ENCODE results near the gene CERS1.

DNA sequence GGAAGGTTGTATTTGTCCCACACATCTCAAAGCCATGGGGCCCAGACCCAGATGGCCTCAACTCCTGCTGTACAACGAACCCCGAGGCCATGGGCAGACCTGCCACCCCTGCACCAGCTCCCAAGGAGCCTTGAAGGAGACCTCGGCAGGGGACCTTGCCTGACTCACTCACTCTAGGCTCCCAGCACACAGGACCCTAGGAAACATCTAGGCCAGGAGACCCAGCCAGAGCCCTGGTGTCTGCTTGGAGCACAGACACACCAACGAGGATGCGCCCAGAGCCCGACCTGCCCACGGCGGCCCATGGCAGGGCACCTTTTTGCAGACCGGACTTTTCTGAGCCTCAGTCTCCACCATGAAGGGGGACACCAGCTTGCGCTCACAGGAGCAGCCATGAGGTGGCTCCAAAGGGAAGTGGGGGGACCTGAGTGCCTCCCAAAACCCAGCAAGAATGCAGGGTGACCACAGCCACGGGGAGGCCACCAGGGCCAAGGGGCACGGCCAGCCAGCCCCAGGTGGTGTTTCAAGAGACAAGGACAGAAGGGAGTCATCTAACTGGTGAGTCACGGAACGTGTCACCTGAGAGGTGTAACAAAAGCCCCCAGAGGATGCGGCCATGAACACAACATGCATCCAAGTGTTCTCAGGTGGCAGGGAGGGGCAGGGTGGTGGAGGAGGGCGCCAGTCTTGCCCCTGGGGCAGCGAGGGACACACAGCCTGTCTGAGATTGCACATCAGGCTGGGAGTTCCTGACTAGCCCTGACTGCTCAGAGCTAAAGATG, 4.9 kb upstream of the CERS1 start:
- TF ChIP-seq, protein P1, sequence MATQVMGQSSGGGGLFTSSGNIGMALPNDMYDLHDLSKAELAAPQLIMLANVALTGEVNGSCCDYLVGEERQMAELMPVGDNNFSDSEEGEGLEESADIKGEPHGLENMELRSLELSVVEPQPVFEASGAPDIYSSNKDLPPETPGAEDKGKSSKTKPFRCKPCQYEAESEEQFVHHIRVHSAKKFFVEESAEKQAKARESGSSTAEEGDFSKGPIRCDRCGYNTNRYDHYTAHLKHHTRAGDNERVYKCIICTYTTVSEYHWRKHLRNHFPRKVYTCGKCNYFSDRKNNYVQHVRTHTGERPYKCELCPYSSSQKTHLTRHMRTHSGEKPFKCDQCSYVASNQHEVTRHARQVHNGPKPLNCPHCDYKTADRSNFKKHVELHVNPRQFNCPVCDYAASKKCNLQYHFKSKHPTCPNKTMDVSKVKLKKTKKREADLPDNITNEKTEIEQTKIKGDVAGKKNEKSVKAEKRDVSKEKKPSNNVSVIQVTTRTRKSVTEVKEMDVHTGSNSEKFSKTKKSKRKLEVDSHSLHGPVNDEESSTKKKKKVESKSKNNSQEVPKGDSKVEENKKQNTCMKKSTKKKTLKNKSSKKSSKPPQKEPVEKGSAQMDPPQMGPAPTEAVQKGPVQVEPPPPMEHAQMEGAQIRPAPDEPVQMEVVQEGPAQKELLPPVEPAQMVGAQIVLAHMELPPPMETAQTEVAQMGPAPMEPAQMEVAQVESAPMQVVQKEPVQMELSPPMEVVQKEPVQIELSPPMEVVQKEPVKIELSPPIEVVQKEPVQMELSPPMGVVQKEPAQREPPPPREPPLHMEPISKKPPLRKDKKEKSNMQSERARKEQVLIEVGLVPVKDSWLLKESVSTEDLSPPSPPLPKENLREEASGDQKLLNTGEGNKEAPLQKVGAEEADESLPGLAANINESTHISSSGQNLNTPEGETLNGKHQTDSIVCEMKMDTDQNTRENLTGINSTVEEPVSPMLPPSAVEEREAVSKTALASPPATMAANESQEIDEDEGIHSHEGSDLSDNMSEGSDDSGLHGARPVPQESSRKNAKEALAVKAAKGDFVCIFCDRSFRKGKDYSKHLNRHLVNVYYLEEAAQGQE (IDR thresholded peaks at IDR 0.05), result no peak
- TF ChIP-seq JUNB (IDR thresholded peaks at IDR 0.05), result no peak
